Activated CD8-positive, alpha-beta T cell treated with anti-CD3 and anti-CD28 coated beads for 36 hours (primary cell): ENCODE results near the gene DPAGT1. TPM values are rescaled to one million over a fixed set of nuclear protein-coding genes. Genes with fewer than 3 reads are reported as not detected.

ENCODE experiments used
- ATAC-seq: fragments of 200-7000 bp; cut with Tn5 transposase; one replicate; pipeline ENCODE4 v1.10.0; 2021; ENCODE audit warnings: mild to moderate bottlenecking, moderate library complexity
- CTCF ChIA-PET: fragments of 350-600 bp; sonication (Branson Sonifier 250); formaldehyde crosslinking; loops from one replicate; lab custom pipeline; 2021; ENCODE audit warnings: antibody characterized with exemption; lab: Charles Lee
- POLR2A ChIA-PET: fragments of 350-600 bp; sonication (Branson Sonifier 250); formaldehyde crosslinking; loops from one replicate; lab custom pipeline; 2021; ENCODE audit warnings: antibody characterized with exemption; lab: Charles Lee
- DNase-seq: peaks from one replicate; pipeline ENCODE4 v3.0.0-alpha.2; 2020
- H3K27ac Mint-ChIP-seq: one replicate; pipeline ENCODE4 v1.8.0; 2021; ENCODE audit warnings: mild to moderate bottlenecking, mixed read lengths
- H3K27me3 Mint-ChIP-seq: one replicate; pipeline ENCODE4 v1.8.0; 2021; ENCODE audit warnings: mixed read lengths
- H3K36me3 Mint-ChIP-seq: one replicate; pipeline ENCODE4 v1.8.0; 2021; ENCODE audit warnings: low read depth, mixed read lengths
- H3K4me1 Mint-ChIP-seq: one replicate; pipeline ENCODE4 v1.8.0; 2021; ENCODE audit warnings: low read depth, mixed read lengths
- H3K4me3 Mint-ChIP-seq: one replicate; pipeline ENCODE4 v1.8.0; 2021; ENCODE audit warnings: mild to moderate bottlenecking, moderate library complexity, mixed read lengths
- H3K9me3 Mint-ChIP-seq: one replicate; pipeline ENCODE4 v1.8.0; 2021; ENCODE audit warnings: mixed read lengths
- CTCF ChIP-seq: fragments of 200-600 bp; IDR thresholded peaks from one replicate; pipeline ENCODE4 v1.8.0; 2022; ENCODE audit warnings: antibody characterized with exemption, mild to moderate bottlenecking
- intact Hi-C: fragments of 100-400 bp; cut with micrococcal nuclease; formaldehyde crosslinking; loops from one replicate; pipeline ENCODE4 v1.10.0; 2022
- total RNA-seq, 2 experiments: library from RNA; stranded (reverse); gene quantifications; one replicate each; pipeline ENCODE4 v1.2.3, GENCODE V29; 2021

The DPAGT1 gene
- total RNA-seq, 2 experiments from 2014 or later = 51.1 to 52.2 TPM

- POLR2A ChIA-PET = interaction anchor here (0.6 to 7.0 kb wide), 38 partner anchors 8 to 304 kb away, joined by 3 to 107 read pairs (median 4); partner anchors contain the start of genes C2CD2L, CENATAC, DDX6 and DPAGT1
- Mint-ChIP-seq H3K36me3 (peaks cover 72% of the 10 kb centered on the region), H3K9me3 (no peaks in the 10 kb centered on the region), H3K27me3 (peaks cover 1% of the 10 kb centered on the region), H3K4me1 (peaks cover 35% of the 10 kb centered on the region), H3K27ac (peak overlapping the region; percentile 91), H3K4me3 (peak overlapping the region; percentile 93)
- peak; percentile 24 for TF ChIP-seq CTCF
- intact Hi-C loops = no loop called here
- DNase-seq = no peak
- CTCF ChIA-PET = interaction anchor here (1.2 to 2.5 kb wide), 4 partner anchors 9 to 111 kb away, joined by 3 to 8 read pairs (median 6); partner anchors contain the start of gene CBL
- ATAC-seq = peak; percentile 10
Measured at GRCh38 chr11:119094816-119095065, 6.9 kb downstream of the DPAGT1 start.

GRCh38 chr11:119093942-119094815, 7.5 kb downstream of the DPAGT1 start:
- ChIA-PET POLR2A (interaction anchor here (0.6 to 7.0 kb wide), 39 partner anchors 8 to 303 kb away, joined by 3 to 107 read pairs (median 4); partner anchors contain the start of genes C2CD2L, CENATAC, DDX6 and DPAGT1), CTCF (interaction anchor here (1.2 to 2.5 kb wide), 4 partner anchors 8 to 112 kb away, joined by 3 to 8 read pairs (median 6); partner anchors contain the start of gene CBL)
- intact Hi-C loops = no loop called here
- ATAC-seq = peak; percentile 6
- DNase-seq = peak; percentile 56
- Mint-ChIP-seq H3K4me3 (peak overlapping the region; percentile 93), H3K4me1 (peaks cover 34% of the 10 kb centered on the region), H3K27me3 (peaks cover 1% of the 10 kb centered on the region), H3K9me3 (no peaks in the 10 kb centered on the region), H3K27ac (peak overlapping the region; percentile 91), H3K36me3 (peaks cover 71% of the 10 kb centered on the region)
- no peak for TF ChIP-seq CTCF

- ATAC-seq (no peak), DNase-seq (no peak)
- peaks cover 62% of the 10 kb centered on the region for H3K36me3 Mint-ChIP-seq
- peaks cover 27% of the 10 kb centered on the region for H3K4me1 Mint-ChIP-seq
- H3K27me3 Mint-ChIP-seq = peaks cover 1% of the 10 kb centered on the region
- CTCF ChIA-PET = interaction anchor here (0.7 to 1.7 kb wide), 4 partner anchors 14 to 103 kb away, joined by 3 to 7 read pairs (median 3); partner anchors contain the start of genes C2CD2L and VPS11
- peak overlapping the region; percentile 93 for H3K4me3 Mint-ChIP-seq
- no peaks in the 10 kb centered on the region for H3K9me3 Mint-ChIP-seq
- no peak for TF ChIP-seq CTCF
- POLR2A ChIA-PET = interaction anchor here (0.6 to 7.0 kb wide), 25 partner anchors 8 to 230 kb away, joined by 3 to 107 read pairs (median 5); partner anchors contain the start of genes C2CD2L, DPAGT1, HINFP and HMBS
- peak overlapping the region; percentile 86 for H3K27ac Mint-ChIP-seq
- intact Hi-C loops = no loop called here
Measured at GRCh38 chr11:119092880-119093842, 8.5 kb downstream of the DPAGT1 start.

- Mint-ChIP-seq H3K4me1 (peaks cover 31% of the 10 kb centered on the region), H3K27me3 (peaks cover 1% of the 10 kb centered on the region), H3K36me3 (peaks cover 55% of the 10 kb centered on the region), H3K9me3 (no peaks in the 10 kb centered on the region), H3K27ac (peak overlapping the region; percentile 17), H3K4me3 (peak overlapping the region; percentile 93)
- ChIA-PET CTCF (interaction anchor here (0.6 to 1.5 kb wide), 5 partner anchors 8 to 231 kb away, joined by 3 to 4 read pairs (median 3); partner anchors contain the start of genes C2CD2L and VPS11), POLR2A (interaction anchor here (0.6 to 7.0 kb wide), 21 partner anchors 7 to 231 kb away, joined by 3 to 107 read pairs (median 5); partner anchors contain the start of genes C2CD2L, DPAGT1, HINFP and HMBS)
- DNase-seq = no peak
- TF ChIP-seq CTCF = no peak
- no peak for ATAC-seq
- intact Hi-C loops = no loop called here
Measured at GRCh38 chr11:119091966-119092879, 9.4 kb downstream of the DPAGT1 start.
